OCI-LY1 (cell line): ENCODE data around the gene RANBP17.

Experiments used
- CTCF ChIP-seq: fragments of 200-600 bp; sonication (generic), shearing (Covaris generic); IDR thresholded peaks from 2 replicates; pipeline ENCODE4 v1.5.1; 2017; ENCODE audit warnings: mild to moderate bottlenecking, antibody characterized with exemption, low read length, moderate library complexity, mixed read lengths
- EZH2 ChIP-seq: fragments of 200-600 bp; sonication (generic), shearing (Covaris generic); IDR thresholded peaks from 2 replicates; pipeline ENCODE4 v1.8.0; 2017; ENCODE audit warnings: borderline replicate concordance, mixed run types, mild to moderate bottlenecking, antibody characterized with exemption, low read length, moderate library complexity, mixed read lengths

- no peak for TF ChIP-seq EZH2
- TF ChIP-seq CTCF = no peak
Observed at GRCh38 chr5:171050916-171051315, 189.1 kb downstream of the RANBP17 start.
